ENCODE data around the gene ISG15. TPM values are rescaled to one million over a fixed set of nuclear protein-coding genes. Genes with fewer than 3 reads are reported as not detected.
A peak's percentile ranks its signal among the peaks of the same experiment; 100 is the strongest.
"Not testable (repeated sequence)": the region's sequence is repeated elsewhere in the genome, so short reads cannot be mapped to it uniquely, and the experiment has no call there.

Gene ISG15
- total and polyA plus RNA-seq, 2 of the 13 experiments (the other 11 are each of a cell fraction or from before 2014, with no cell fraction given) = 42.1 to 54.9 TPM

- ATAC-seq; DNase-seq (ENCODE audit: low spot score); H4K20me1 ChIP-seq (ENCODE audit: insufficient read depth, low read length); H3K9ac ChIP-seq (ENCODE audit: insufficient read depth, low read depth, low read length); H3K27me3 ChIP-seq (ENCODE audit: control insufficient read depth in 1 of 2, insufficient read depth in 2 of 2, low read length in 2 of 2); H3K79me2 ChIP-seq (ENCODE audit: insufficient read depth, low read length); CTCF ChIA-PET (ENCODE audit: low intra/inter-chr PET ratio, low total read pairs); BruUV-seq (replicated peaks); FAIRE-seq; H3K9me3 ChIP-seq (ENCODE audit: low read length); H2AFZ ChIP-seq (ENCODE audit: low read length): not testable (repeated sequence)
- Histone ChIP-seq H3K27ac (ENCODE audit: extremely low read length, insufficient read depth, low read length) (peak overlapping the region; percentile 49), H3K4me2 (ENCODE audit: low read depth, low read length) (peak overlapping the region; percentile 95), H3K36me3 (replicated peaks in 1 of 2; ENCODE audit: control insufficient read depth in 1 of 2, insufficient read depth in 2 of 2, low read length in 2 of 2) (peaks cover 16% of the 10 kb centered on the region in 2 experiments; a peak in 4 of 5 replicates), H3K4me1 (ENCODE audit: insufficient read depth, low read length) (peaks cover 27% of the 10 kb centered on the region), H3K4me3 (replicated peaks in 1 of 3; ENCODE audit: insufficient read depth in 1 of 3, low read depth in 2 of 3, low read length in 3 of 3) (peak overlapping the region in 2 of 3 experiments; percentile 18 to 96; a peak in 3 of 6 replicates)
- intact Hi-C loops (cut with micrococcal nuclease; ENCODE audit: unreplicated experiment) (loop anchor here (5.0 kb wide), 1 partner anchor 45 kb away; the partner anchor contains the start of gene ISG15), in situ Hi-C loops (cut with HindIII; ENCODE audit: extremely low pct_ligation_motif_present, low pct_unique_long_range_greater_than_20kb) (loop anchor here (5.0 kb wide), 1 partner anchor 35 kb away; the partner anchor contains the start of gene AGRN)
- POLR2A ChIA-PET = interaction anchor here (1.0 to 3.1 kb wide), 3 partner anchors 40 to 51 kb away, joined by 3 to 20 read pairs (median 10); partner anchors contain the start of gene ISG15
- TF ChIP-seq TFAP4 (IDR thresholded peaks at IDR 0.05; ENCODE audit: borderline replicate concordance, low read depth) (0 out of 2 replicates have a peak, but pooled peaks have one; percentile 0), ZNF569 (CRISPR knock-in tag; IDR thresholded peaks at IDR 0.05; ENCODE audit: borderline replicate concordance) (0 out of 2 replicates have a peak, but pooled peaks have one; percentile 18), ZNF546 (CRISPR knock-in tag; conservative IDR thresholded peaks at IDR 0.05) (0 out of 2 replicates have a peak, but pooled peaks have one; percentile 11), ZNF770 (CRISPR knock-in tag; IDR thresholded peaks at IDR 0.05) (0 out of 2 replicates have a peak, but pooled peaks have one; percentile 41), ZNF558 (CRISPR knock-in tag; IDR thresholded peaks at IDR 0.05; ENCODE audit: borderline replicate concordance) (peak; percentile 18; the same call in 1 of the 2 replicates)
- 4% methylated on average over 15 of the region's 15 CpGs for WGBS (ENCODE audit: low lambda C conversion rate)
These were observed 44.4 kb downstream of the ISG15 start for GRCh38 chr1:1057769-1058087.

All from HepG2 (cell line).